GM12878 (cell line): Measurements from ENCODE around the gene TAF4. TPM values are rescaled to one million over a fixed set of nuclear protein-coding genes. Genes with fewer than 3 reads are reported as not detected.

ENCODE experiments used
- ATAC-seq: fragments of 200-7000 bp; cut with Tn5 transposase; 3 replicates; pipeline ENCODE4 v1.9.1; 2020; ENCODE audit warnings: mild to moderate bottlenecking, moderate library complexity
- BruUV-seq: library from RNA; stranded (reverse); fragments of 400-500 nt; replicated peaks from 2 replicates; lab custom pipeline; 2021; lab: Mats Ljungman, UMichigan
- CTCF ChIA-PET: fragments of 300-600 bp; sonication (Branson Sonifier 250); formaldehyde crosslinking; extraction: SDS; loops from one replicate; lab custom pipeline; 2021; ENCODE audit warnings: inconsistent platforms; lab: Yijun Ruan, JAX
- POLR2A ChIA-PET: fragments of 350-600 bp; formaldehyde crosslinking; extraction: SDS; loops from one replicate; lab custom pipeline; 2021; ENCODE audit warnings: inconsistent platforms; lab: Charles Lee
- RAD21 ChIA-PET: fragments of 300-600 bp; sonication (Branson Sonifier 250); formaldehyde crosslinking; loops from one replicate; lab custom pipeline; 2023; ENCODE audit warnings: antibody characterized with exemption; ENCODE audit not compliant: unreplicated experiment; lab: Charles Lee
- SMC1A ChIA-PET: fragments of 300-600 bp; sonication (Branson Sonifier 250); formaldehyde crosslinking; loops from one replicate; lab custom pipeline; 2023; ENCODE audit not compliant: unreplicated experiment, uncharacterized antibody; lab: Charles Lee
- DNase-seq: peaks from one replicate; pipeline ENCODE4 v3.0.0-alpha.2; 2011; ENCODE audit warnings: low read depth, low spot score
- FAIRE-seq: peaks from 3 replicates; lab custom pipeline; 2011; peaks lifted over from hg19 to GRCh38; lab: Jason Lieb, UNC
- H2AFZ ChIP-seq: 2 replicates; pipeline ENCODE4 v1.6.0; 2011; ENCODE audit warnings: low read depth, low read length, control low read depth; ENCODE audit not compliant: control insufficient read depth
- H3K27ac ChIP-seq: 2 replicates; pipeline ENCODE4 v1.5.1; 2011; ENCODE audit warnings: control low read depth; ENCODE audit not compliant: control insufficient read depth, insufficient read depth
- H3K27me3 ChIP-seq, 2 experiments: replicated peaks in 1 of 2; 2 replicates each; pipeline versions ENCODE4 v1.6.0 to v1.6.1; 2011; ENCODE audit warnings: low read length in 1 of 2; ENCODE audit not compliant: control insufficient read depth in 2 of 2, insufficient read depth in 2 of 2
- H3K36me3 ChIP-seq, 2 experiments: 2 replicates each; pipeline ENCODE4 v1.5.1; 2011; ENCODE audit warnings: low read length in 1 of 2; ENCODE audit not compliant: control insufficient read depth in 2 of 2, insufficient read depth in 2 of 2
- H3K4me1 ChIP-seq: 2 replicates; pipeline ENCODE4 v1.6.1; 2011; ENCODE audit warnings: mild to moderate bottlenecking, low read length, moderate library complexity, mixed read lengths; ENCODE audit not compliant: control insufficient read depth, insufficient read depth
- H3K4me2 ChIP-seq: 2 replicates; pipeline ENCODE4 v1.6.0; 2011; ENCODE audit warnings: control low read depth; ENCODE audit not compliant: control insufficient read depth, insufficient read depth
- H3K4me3 ChIP-seq: fragments of 200-600 bp; sonication (generic); 2 replicates; pipeline ENCODE4 v1.5.1; 2016
- H3K79me2 ChIP-seq: 2 replicates; pipeline ENCODE4 v1.6.0; 2011; ENCODE audit warnings: low read length; ENCODE audit not compliant: control insufficient read depth, insufficient read depth
- H3K9ac ChIP-seq: 2 replicates; pipeline ENCODE4 v1.8.0; 2011; ENCODE audit warnings: low read length, control low read depth, mixed read lengths; ENCODE audit not compliant: control insufficient read depth, insufficient read depth
- H3K9me3 ChIP-seq: replicated peaks from 3 replicates; pipeline ENCODE4 v1.5.1; 2011; ENCODE audit warnings: mild to moderate bottlenecking, low read length; ENCODE audit not compliant: control insufficient read depth, insufficient read depth
- H4K20me1 ChIP-seq: 2 replicates; pipeline ENCODE4 v1.6.0; 2011; ENCODE audit not compliant: control insufficient read depth, insufficient read depth
- BRCA1 ChIP-seq: IDR thresholded peaks from 2 replicates; pipeline ENCODE4 v1.6.1; 2011; ENCODE audit warnings: low read depth, low read length, improper control_type of control experiment
- CHD2 ChIP-seq: IDR thresholded peaks from 2 replicates; pipeline ENCODE4 v1.6.1; 2011; ENCODE audit warnings: low read depth, low read length, improper control_type of control experiment, borderline replicate concordance
- CREM ChIP-seq: IDR thresholded peaks from 2 replicates; pipeline ENCODE4 v1.6.1; 2014; ENCODE audit warnings: antibody characterized with exemption, low read depth
- FOXM1 ChIP-seq: IDR thresholded peaks from 2 replicates; pipeline ENCODE4 v1.6.1; 2012; ENCODE audit warnings: low read depth, mild to moderate bottlenecking, inconsistent platforms, low read length, moderate library complexity
- JUNB ChIP-seq: IDR thresholded peaks from 2 replicates; pipeline ENCODE4 v1.6.1; 2016; ENCODE audit warnings: antibody characterized with exemption, mild to moderate bottlenecking
- MYB ChIP-seq: fragments of 150-350 bp; IDR thresholded peaks from 2 replicates; pipeline ENCODE4 v1.6.1; 2014; ENCODE audit warnings: mild to moderate bottlenecking, low read depth, low read length, borderline replicate concordance
- NFYA ChIP-seq: IDR thresholded peaks from 2 replicates; pipeline ENCODE4 v1.6.1; 2011; ENCODE audit warnings: low read depth, mild to moderate bottlenecking, low read length, improper control_type of control experiment, borderline replicate concordance
- PKNOX1 ChIP-seq: fragments of 450-650 bp; IDR thresholded peaks from 2 replicates; pipeline ENCODE4 v1.6.1; 2016; ENCODE audit warnings: mild to moderate bottlenecking
- POLR2AphosphoS5 ChIP-seq: IDR thresholded peaks from 2 replicates; pipeline ENCODE4 v1.6.1; 2011; ENCODE audit warnings: mild to moderate bottlenecking, low read length, inconsistent platforms
- PRDM15 ChIP-seq: fragments of 450-650 bp; formaldehyde crosslinking; IDR thresholded peaks from 2 replicates; pipeline ENCODE4 v1.4.0; 2020; ENCODE audit warnings: mild to moderate bottlenecking, moderate library complexity
- SP1 ChIP-seq: IDR thresholded peaks from one replicate; pipeline ENCODE4 v1.6.1; 2011; ENCODE audit warnings: low read depth, low read length
- STAT1 ChIP-seq: fragments of 450-650 bp; conservative IDR thresholded peaks from 2 replicates; pipeline ENCODE4 v1.6.1; 2014; ENCODE audit warnings: antibody characterized with exemption, mild to moderate bottlenecking
- TAF1 ChIP-seq: IDR thresholded peaks from 2 replicates; pipeline ENCODE4 v1.6.1; 2011; ENCODE audit warnings: mild to moderate bottlenecking, low read depth, low read length, borderline replicate concordance
- TCF7 ChIP-seq: IDR thresholded peaks from 2 replicates; pipeline ENCODE4 v1.6.1; 2014; ENCODE audit warnings: antibody characterized with exemption, borderline replicate concordance
- ZNF207 ChIP-seq: fragments of 450-650 bp; IDR thresholded peaks from 2 replicates; pipeline ENCODE4 v1.6.1; 2014; ENCODE audit warnings: antibody characterized with exemption, mild to moderate bottlenecking, borderline replicate concordance
- WGBS: methylation state at CpG from one replicate; pipeline ENCODE4 v1.1.6; 2016; ENCODE audit warnings: low lambda C conversion rate; ENCODE audit not compliant: insufficient replicate concordance, insufficient coverage; ENCODE audit errors: missing lambda C conversion rate; 5-methylcytosine and 5-hydroxymethylcytosine counted together
- in situ Hi-C: fragments of 300-500 bp; cut with MboI; formaldehyde crosslinking; loops from 9 replicates; pipeline ENCODE4 v1.14.3; 2018; ENCODE audit warnings: mixed read lengths
- intact Hi-C: fragments of 100-400 bp; cut with micrococcal nuclease; formaldehyde crosslinking; loops from one replicate; pipeline ENCODE4 v1.14.2; 2022; ENCODE audit not compliant: unreplicated experiment
- polyA plus RNA-seq, 11 experiments: library from polyadenylated mRNA; depleted of rRNA in 4 of 11; unstranded in 6 of 11; stranded (reverse) in 5 of 11; fragments of >200 nt; fragmentation: Nextera tagmentation in 4 of 11; fragmentation: Illumina TruSeq in 1 of 11; extraction: Ambion mirVana in 4 of 11; extraction: Trizol in 1 of 11; gene quantifications; 1 replicate in 1 of 11; 2 replicates in 10 of 11; pipeline versions ENCODE4 v1.2.1 to v1.2.3, GENCODE V29; 2011 to 2016; ENCODE audit warnings: inconsistent platforms in 2 of 11, missing spikeins in 2 of 11, low read depth in 1 of 11
- total RNA-seq, 4 experiments: library from RNA; depleted of rRNA in 3 of 4; stranded (reverse); fragments of >200 nt in 3 of 4; fragmentation: Illumina TruSeq in 1 of 4; extraction: Trizol in 1 of 4; gene quantifications; 2 replicates each; pipeline versions ENCODE4 v1.2.1 to v1.2.3, GENCODE V29; 2013 to 2021

TAF4 gene
- total and polyA plus RNA-seq, 10 of the 15 experiments (the other 5 are each of a cell fraction or from before 2014, with no cell fraction given), result 0.39 to 16.9 (median 3.4) TPM

GRCh38 chr20:62087227-62087626, 21.5 kb upstream of the TAF4 start (continued):
- TF ChIP-seq MYB, result no peak
- TF ChIP-seq PKNOX1, result no peak
- no peak for TF ChIP-seq CHD2
- no peak for TF ChIP-seq NFYA
- TF ChIP-seq BRCA1, result no peak
- no peak for TF ChIP-seq CREM
- TF ChIP-seq STAT1, result no peak
- no peak for TF ChIP-seq FOXM1
- TF ChIP-seq ZNF207, result no peak
- no peak for TF ChIP-seq POLR2AphosphoS5

GRCh38 chr20:62085206-62085605, 19.5 kb upstream of the TAF4 start:
- Histone ChIP-seq H3K36me3 (no peaks in the 10 kb centered on the region), H3K9ac (no peak overlapping the region), H3K4me3 (no peak overlapping the region), H3K27ac (no peak overlapping the region), H3K4me1 (no peaks in the 10 kb centered on the region), H3K79me2 (no peaks in the 10 kb centered on the region), H3K9me3 (no peaks in the 10 kb centered on the region; the same call in 2 of the 3 replicates), H3K27me3 (no peaks in the 10 kb centered on the region), H3K4me2 (no peak overlapping the region), H2AFZ (no peak overlapping the region), H4K20me1 (no peaks in the 10 kb centered on the region)
- intact Hi-C loops, result no loop called here
- in situ Hi-C loops, result loop anchor here (25.0 kb wide), 1 partner anchor 598 kb away; no protein-coding TSS in a partner anchor
- SMC1A ChIA-PET, result no interaction called here
- no peak for DNase-seq
- TF ChIP-seq SP1, result no peak
- TF ChIP-seq JUNB, result no peak
- TF ChIP-seq TAF1, result no peak
- TF ChIP-seq PRDM15 (CRISPR knock-in tag), result no peak
- no peak for TF ChIP-seq NFYA
- no peak for TF ChIP-seq TCF7
- TF ChIP-seq CHD2, result no peak
- POLR2A ChIA-PET, result no interaction called here
- FAIRE-seq, result no peak
- BruUV-seq, result no TSS peak
- WGBS, result 67% methylated on average over 9 of the region's 9 CpGs
- RAD21 ChIA-PET, result no interaction called here
- no peak for ATAC-seq
- CTCF ChIA-PET, result no interaction called here
